IMR-90 (cell line): ENCODE measurements around the gene CTAG1A. TPM values are rescaled to one million over a fixed set of nuclear protein-coding genes. Genes with fewer than 3 reads are reported as not detected.

Experiments used
- ATAC-seq: fragments of 200-7000 bp; cut with Tn5 transposase; 2 replicates; pipeline ENCODE4 v1.9.1; 2020; ENCODE audit warnings: low read depth, mild to moderate bottlenecking, moderate library complexity
- BruUV-seq: library from RNA; stranded (reverse); fragments of 400-500 nt; replicated peaks from 2 replicates; lab custom pipeline; 2021; lab: Mats Ljungman, UMichigan
- CTCF ChIA-PET: fragments of 300-600 bp; formaldehyde crosslinking; extraction: SDS; loops from one replicate; lab custom pipeline; 2021; ENCODE audit warnings: antibody characterized with exemption; lab: Yijun Ruan, JAX
- POLR2A ChIA-PET: fragments of 300-600 bp; sonication (Branson Sonifier 250); formaldehyde crosslinking; loops from one replicate; lab custom pipeline; 2022; ENCODE audit warnings: antibody characterized with exemption; ENCODE audit not compliant: unreplicated experiment; lab: Charles Lee
- DNase-seq: peaks from one replicate; pipeline ENCODE4 v3.0.0; 2013
- H2AFZ ChIP-seq: replicated peaks from 2 replicates; pipeline ENCODE3; 2013; ENCODE audit warnings: low read length, mild to moderate bottlenecking; ENCODE audit not compliant: poor library complexity
- H2AK5ac ChIP-seq: 2 replicates; pipeline ENCODE4 v1.6.1; 2013; ENCODE audit warnings: low read depth, low read length, inconsistent platforms
- H2AK9ac ChIP-seq: replicated peaks from 2 replicates; pipeline ENCODE3; 2013; ENCODE audit warnings: mild to moderate bottlenecking, low read depth, low read length, moderate library complexity; ENCODE audit not compliant: poor library complexity
- H2BK120ac ChIP-seq: 2 replicates; pipeline ENCODE4 v1.6.1; 2013; ENCODE audit warnings: low read depth, low read length, inconsistent platforms
- H2BK15ac ChIP-seq: 3 replicates; pipeline ENCODE4 v1.6.1; 2013; ENCODE audit warnings: low read depth, low read length, inconsistent platforms
- H2BK20ac ChIP-seq: 2 replicates; pipeline ENCODE4 v1.6.1; 2013; ENCODE audit warnings: low read depth, mild to moderate bottlenecking, inconsistent platforms, low read length, moderate library complexity
- H2BK5ac ChIP-seq: 2 replicates; pipeline ENCODE4 v1.6.1; 2013; ENCODE audit warnings: mild to moderate bottlenecking, low read depth, low read length, inconsistent platforms; ENCODE audit not compliant: poor library complexity, severe bottlenecking
- H3K14ac ChIP-seq: replicated peaks from 2 replicates; pipeline ENCODE4 v1.6.1; 2013; ENCODE audit warnings: low read depth, low read length, inconsistent platforms
- H3K18ac ChIP-seq: 2 replicates; pipeline ENCODE4 v1.6.1; 2013; ENCODE audit warnings: low read depth, low read length, control low read depth
- H3K23ac ChIP-seq: 2 replicates; pipeline ENCODE4 v1.6.1; 2013; ENCODE audit warnings: low read depth, low read length, inconsistent platforms
- H3K27ac ChIP-seq: 2 replicates; pipeline ENCODE4 v1.5.1; 2013; ENCODE audit warnings: mild to moderate bottlenecking, control low read depth, low read length; ENCODE audit not compliant: insufficient read depth
- H3K27me3 ChIP-seq: 2 replicates; pipeline ENCODE4 v1.6.1; 2013; ENCODE audit warnings: low read length; ENCODE audit not compliant: control insufficient read depth, insufficient read depth
- H3K36me3 ChIP-seq: 2 replicates; pipeline ENCODE4 v1.6.1; 2013; ENCODE audit warnings: low read length, mixed read lengths; ENCODE audit not compliant: control insufficient read depth, insufficient read depth
- H3K4ac ChIP-seq: 2 replicates; pipeline ENCODE4 v1.6.1; 2013; ENCODE audit warnings: low read depth, low read length, inconsistent platforms
- H3K4me1 ChIP-seq: 2 replicates; pipeline ENCODE4 v1.6.1; 2013; ENCODE audit warnings: low read length, mixed read lengths; ENCODE audit not compliant: control insufficient read depth, insufficient read depth
- H3K4me2 ChIP-seq: 2 replicates; pipeline ENCODE4 v1.6.1; 2013; ENCODE audit warnings: low read depth, mild to moderate bottlenecking, control low read depth, low read length, moderate library complexity
- H3K4me3 ChIP-seq: 2 replicates; pipeline ENCODE4 v1.5.1; 2013; ENCODE audit warnings: low read depth, mild to moderate bottlenecking, control low read depth, low read length, moderate library complexity; ENCODE audit not compliant: insufficient read depth
- H3K56ac ChIP-seq: 2 replicates; pipeline ENCODE4 v1.6.1; 2013; ENCODE audit warnings: low read length, inconsistent platforms; ENCODE audit not compliant: insufficient read depth; ENCODE audit errors: extremely low read depth
- H3K79me1 ChIP-seq, 2 experiments: 2 replicates each; pipeline ENCODE4 v1.6.1; 2013; ENCODE audit warnings: low read length in 2 of 2, inconsistent platforms in 1 of 2, low read depth in 1 of 2
- H3K9ac ChIP-seq: 2 replicates; pipeline ENCODE4 v1.6.1; 2013; ENCODE audit warnings: low read depth, low read length, control low read depth
- H3K9me1 ChIP-seq: 2 replicates; pipeline ENCODE4 v1.6.1; 2013; ENCODE audit warnings: low read length, inconsistent platforms; ENCODE audit not compliant: insufficient read depth
- H3K9me3 ChIP-seq: 2 replicates; pipeline ENCODE4 v1.6.1; 2013; ENCODE audit warnings: low read length; ENCODE audit not compliant: control insufficient read depth, insufficient read depth
- H4K20me1 ChIP-seq: 2 replicates; pipeline ENCODE4 v1.6.1; 2013; ENCODE audit warnings: low read length, inconsistent platforms; ENCODE audit not compliant: insufficient read depth
- H4K5ac ChIP-seq: 2 replicates; pipeline ENCODE4 v1.6.1; 2013; ENCODE audit warnings: mild to moderate bottlenecking, low read depth, low read length, control low read depth
- H4K8ac ChIP-seq, 2 experiments: 2 replicates each; pipeline ENCODE4 v1.6.1; 2013; ENCODE audit warnings: low read depth in 2 of 2, low read length in 2 of 2, control low read depth in 1 of 2, inconsistent platforms in 1 of 2
- H4K91ac ChIP-seq: 2 replicates; pipeline ENCODE4 v1.6.1; 2013; ENCODE audit warnings: low read depth, low read length, inconsistent platforms; ENCODE audit not compliant: insufficient read depth
- ELK1 ChIP-seq: fragments of 150-350 bp; IDR thresholded peaks from 2 replicates; pipeline ENCODE4 v1.6.1; 2016; ENCODE audit warnings: low read depth, mild to moderate bottlenecking, low read length, moderate library complexity, borderline replicate concordance
- MXI1 ChIP-seq: IDR thresholded peaks from 2 replicates; pipeline ENCODE4 v1.6.1; 2012; ENCODE audit warnings: low read depth, mild to moderate bottlenecking, low read length, moderate library complexity, borderline replicate concordance
- POLR2A ChIP-seq: IDR thresholded peaks from 2 replicates; pipeline ENCODE4 v1.6.1; 2012; ENCODE audit warnings: mild to moderate bottlenecking, low read depth, low read length
- RAD21 ChIP-seq: IDR thresholded peaks from 2 replicates; pipeline ENCODE4 v1.6.1; 2012; ENCODE audit warnings: low read length, improper control_type of control experiment
- RCOR1 ChIP-seq: IDR thresholded peaks from 2 replicates; pipeline ENCODE4 v1.6.1; 2012; ENCODE audit warnings: mild to moderate bottlenecking, low read length, improper control_type of control experiment; ENCODE audit not compliant: insufficient replicate concordance
- RFX5 ChIP-seq: IDR thresholded peaks from 2 replicates; pipeline ENCODE4 v1.8.0; 2012; ENCODE audit warnings: low read depth, mild to moderate bottlenecking, low read length, moderate library complexity
- SMC3 ChIP-seq: fragments of 150-350 bp; IDR thresholded peaks from 2 replicates; pipeline ENCODE4 v1.6.1; 2016; ENCODE audit warnings: low read depth, mild to moderate bottlenecking, antibody characterized with exemption, low read length, moderate library complexity
- WGBS, 2 experiments: methylation state at CpG; one replicate each; pipeline versions ENCODE4 v1.1.5 to v1.1.7; 2013; ENCODE audit warnings: missing lambda C conversion rate in 2 of 2; ENCODE audit not compliant: insufficient read length in 1 of 2; ENCODE audit errors: extremely low coverage in 2 of 2; 5-methylcytosine and 5-hydroxymethylcytosine counted together
- dilution Hi-C: fragments of 300-500 bp; cut with HindIII; formaldehyde crosslinking; loops from one replicate; pipeline ENCODE4 v1.14.3; 2018; ENCODE audit warnings: low sequenced_read_pairs; ENCODE audit not compliant: unreplicated experiment
- in situ Hi-C: fragments of 300-500 bp; cut with MboI; formaldehyde crosslinking; loops from 3 replicates; pipeline ENCODE4 v1.14.3; 2019; ENCODE audit warnings: low sequenced_read_pairs, inconsistent platforms, mixed read lengths
- intact Hi-C: fragments of 100-400 bp; cut with micrococcal nuclease; formaldehyde crosslinking; loops from 2 replicates; pipeline ENCODE4 v1.10.0; 2022
- polyA plus RNA-seq, 3 experiments: library from polyadenylated mRNA; depleted of rRNA; stranded (reverse); fragments of >200 nt; gene quantifications; 2 replicates each; pipeline ENCODE4 v1.2.3, GENCODE V29; 2012; ENCODE audit warnings: low replicate concordance in 1 of 3
- total RNA-seq: library from RNA; depleted of rRNA; stranded (reverse); fragments of >200 nt; gene quantifications from 2 replicates; pipeline ENCODE4 v1.2.3, GENCODE V29; 2012
- TF ChIP-seq, protein P1 (sequence below): conservative IDR thresholded peaks from 2 replicates; pipeline ENCODE4 v1.5.1; 2012; ENCODE audit warnings: mild to moderate bottlenecking, low read depth, low read length, improper control_type of control experiment

The CTAG1A gene
- total and polyA plus RNA-seq, 2 of the 4 experiments (the other 2 are of a cell fraction) = not detected

DNA sequence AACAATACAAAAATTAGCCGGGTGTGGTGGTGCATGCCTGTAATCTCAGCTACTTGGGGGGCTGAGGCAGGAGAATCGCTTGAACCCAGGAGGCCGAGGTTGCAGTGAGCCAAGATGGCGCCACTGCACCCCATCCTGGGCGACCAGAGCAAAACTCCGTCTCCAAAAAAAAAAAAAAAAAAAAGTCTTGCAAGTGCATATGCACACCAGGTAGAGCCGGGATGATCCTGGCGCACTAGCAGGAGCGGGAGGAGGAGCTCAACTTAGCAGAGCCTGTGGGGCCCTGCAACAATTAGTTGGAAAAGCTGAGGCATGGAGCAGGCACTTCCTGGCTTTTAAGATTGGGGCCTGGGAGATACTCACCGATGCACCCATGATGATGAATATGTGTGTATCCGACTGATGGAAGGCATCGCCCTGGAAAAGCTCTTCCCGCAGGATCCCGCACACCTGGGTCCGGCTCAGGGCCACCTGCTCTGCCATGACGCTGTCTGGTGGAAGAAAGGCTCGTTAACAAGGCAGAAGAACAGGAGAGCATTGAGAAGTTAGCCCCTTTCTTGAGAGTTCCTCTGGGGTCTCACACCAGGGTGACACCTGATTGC is 39.2 kb upstream of the CTAG1A start:
- CTCF ChIA-PET = interaction anchor here (0.8 kb wide), 1 partner anchor 8 kb away, joined by 3 read pairs; no protein-coding TSS in a partner anchor

More for the DNA sequence above, 39.2 kb upstream of the CTAG1A start:
- in situ Hi-C loops = loop anchor here (25.0 kb wide), 1 partner anchor 1583 kb away; no protein-coding TSS in a partner anchor
- H3K4me1 ChIP-seq = peaks cover 23% of the 10 kb centered on the region
- peaks cover 32% of the 10 kb centered on the region for H3K36me3 ChIP-seq
- H4K20me1 ChIP-seq = peaks cover 13% of the 10 kb centered on the region; the same call in 1 of the 2 replicates
- no peak overlapping the region for H3K18ac ChIP-seq
- DNase-seq (no peak), ATAC-seq (no peak)
- no peak overlapping the region for H3K56ac ChIP-seq
- dilution Hi-C loops = no loop called here
- peaks cover 18% of the 10 kb centered on the region for H3K9me1 ChIP-seq
- POLR2A ChIA-PET = interaction anchor here (0.6 to 1.2 kb wide), 3 partner anchors 144 to 230 kb away, joined by 4 to 7 read pairs (median 5); partner anchors contain the start of gene FLNA
- no peaks in the 10 kb centered on the region for H3K27me3 ChIP-seq
- no peak overlapping the region for H4K91ac ChIP-seq
- TF ChIP-seq SMC3 (no peak), RAD21 (no peak), MXI1 (no peak), POLR2A (no peak), RFX5 (no peak), RCOR1 (no peak), ELK1 (no peak)
- TF ChIP-seq, protein P1, sequence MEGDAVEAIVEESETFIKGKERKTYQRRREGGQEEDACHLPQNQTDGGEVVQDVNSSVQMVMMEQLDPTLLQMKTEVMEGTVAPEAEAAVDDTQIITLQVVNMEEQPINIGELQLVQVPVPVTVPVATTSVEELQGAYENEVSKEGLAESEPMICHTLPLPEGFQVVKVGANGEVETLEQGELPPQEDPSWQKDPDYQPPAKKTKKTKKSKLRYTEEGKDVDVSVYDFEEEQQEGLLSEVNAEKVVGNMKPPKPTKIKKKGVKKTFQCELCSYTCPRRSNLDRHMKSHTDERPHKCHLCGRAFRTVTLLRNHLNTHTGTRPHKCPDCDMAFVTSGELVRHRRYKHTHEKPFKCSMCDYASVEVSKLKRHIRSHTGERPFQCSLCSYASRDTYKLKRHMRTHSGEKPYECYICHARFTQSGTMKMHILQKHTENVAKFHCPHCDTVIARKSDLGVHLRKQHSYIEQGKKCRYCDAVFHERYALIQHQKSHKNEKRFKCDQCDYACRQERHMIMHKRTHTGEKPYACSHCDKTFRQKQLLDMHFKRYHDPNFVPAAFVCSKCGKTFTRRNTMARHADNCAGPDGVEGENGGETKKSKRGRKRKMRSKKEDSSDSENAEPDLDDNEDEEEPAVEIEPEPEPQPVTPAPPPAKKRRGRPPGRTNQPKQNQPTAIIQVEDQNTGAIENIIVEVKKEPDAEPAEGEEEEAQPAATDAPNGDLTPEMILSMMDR = no peak
- peak overlapping the region; percentile 97 for H3K9ac ChIP-seq
- peak overlapping the region; percentile 48 for H3K23ac ChIP-seq
- H2BK15ac ChIP-seq = no peak overlapping the region
- peak overlapping the region; percentile 64 for H3K14ac ChIP-seq
- no peak overlapping the region for H4K5ac ChIP-seq
- no peak overlapping the region for H2BK5ac ChIP-seq
- peaks cover 8 to 58% of the 10 kb centered on the region in 2 experiments; a peak in 3 of 4 replicates for H3K79me1 ChIP-seq
- H3K4ac ChIP-seq = peak overlapping the region; percentile 77
- no peak overlapping the region for H4K8ac ChIP-seq
- no peak overlapping the region for H2BK120ac ChIP-seq
- peak overlapping the region; percentile 93 for H3K27ac ChIP-seq
- intact Hi-C loops = loop anchor here (2.0 kb wide), 2 partner anchors 29 to 55 kb away; partner anchors contain the start of genes FAM3A and SLC10A3
- peak overlapping the region; percentile 95 for H3K4me3 ChIP-seq
- no peak overlapping the region for H2AFZ ChIP-seq
- no peak overlapping the region; the same call in 1 of the 2 replicates for H2BK20ac ChIP-seq
- H2AK5ac ChIP-seq = no peak overlapping the region
- H2AK9ac ChIP-seq = no peak overlapping the region
- no TSS peak for BruUV-seq
- 89% methylated on average over 5 of the region's 17 CpGs; no CpG with 5 or more reads in 1 of the 2 experiments for WGBS, 2 experiments
- no peaks in the 10 kb centered on the region for H3K9me3 ChIP-seq
- peak overlapping the region; percentile 90 for H3K4me2 ChIP-seq
